ENCODE results near the gene ANTKMT. TPM values are rescaled to one million over a fixed set of nuclear protein-coding genes. Genes with fewer than 3 reads are reported as not detected.

Gene ANTKMT
- total and polyA plus RNA-seq, 2 donors (not counting 1 experiment from before 2014, with no cell fraction given): 4.5 to 31.5 TPM

GRCh38 chr16:703406-703805 is 17.5 kb upstream of the ANTKMT start:
- H3K36me3 ChIP-seq (ENCODE audit: control insufficient read depth, insufficient read depth, low read length): no peaks in the 10 kb centered on the region
- H4K20me1 ChIP-seq (ENCODE audit: control insufficient read depth, extremely low read depth, insufficient read depth, low read length): no peaks in the 10 kb centered on the region
- H3K4me1 ChIP-seq (ENCODE audit: control insufficient read depth, extremely low read depth, insufficient read depth, low read length): no peaks in the 10 kb centered on the region
- H2AFZ ChIP-seq (ENCODE audit: low read length): no peak overlapping the region
- H3K9me3 ChIP-seq (ENCODE audit: control insufficient read depth, insufficient read depth, low read depth, low read length): no peaks in the 10 kb centered on the region
- no peak overlapping the region for H3K4me3 ChIP-seq (replicated peaks in 1 of 4; ENCODE audit: control extremely low read depth in 1 of 4, insufficient read depth in 1 of 4, low read depth in 3 of 4, low read length in 4 of 4)
- no peak overlapping the region for H3K9ac ChIP-seq (ENCODE audit: insufficient read depth, low read length)
- DNase-seq (ENCODE audit: low read depth in 2 of 2): no peak
- no peaks in the 10 kb centered on the region for H3K79me2 ChIP-seq (ENCODE audit: control insufficient read depth, insufficient read depth, low read length)
- H3K27ac ChIP-seq (ENCODE audit: insufficient read depth, low read length): no peak overlapping the region
- no peak for TF ChIP-seq EZH2 (IDR thresholded peaks at IDR 0.05; ENCODE audit: low read length, missing control alignments)
- TF ChIP-seq, protein P1, sequence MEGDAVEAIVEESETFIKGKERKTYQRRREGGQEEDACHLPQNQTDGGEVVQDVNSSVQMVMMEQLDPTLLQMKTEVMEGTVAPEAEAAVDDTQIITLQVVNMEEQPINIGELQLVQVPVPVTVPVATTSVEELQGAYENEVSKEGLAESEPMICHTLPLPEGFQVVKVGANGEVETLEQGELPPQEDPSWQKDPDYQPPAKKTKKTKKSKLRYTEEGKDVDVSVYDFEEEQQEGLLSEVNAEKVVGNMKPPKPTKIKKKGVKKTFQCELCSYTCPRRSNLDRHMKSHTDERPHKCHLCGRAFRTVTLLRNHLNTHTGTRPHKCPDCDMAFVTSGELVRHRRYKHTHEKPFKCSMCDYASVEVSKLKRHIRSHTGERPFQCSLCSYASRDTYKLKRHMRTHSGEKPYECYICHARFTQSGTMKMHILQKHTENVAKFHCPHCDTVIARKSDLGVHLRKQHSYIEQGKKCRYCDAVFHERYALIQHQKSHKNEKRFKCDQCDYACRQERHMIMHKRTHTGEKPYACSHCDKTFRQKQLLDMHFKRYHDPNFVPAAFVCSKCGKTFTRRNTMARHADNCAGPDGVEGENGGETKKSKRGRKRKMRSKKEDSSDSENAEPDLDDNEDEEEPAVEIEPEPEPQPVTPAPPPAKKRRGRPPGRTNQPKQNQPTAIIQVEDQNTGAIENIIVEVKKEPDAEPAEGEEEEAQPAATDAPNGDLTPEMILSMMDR (conservative IDR thresholded peaks at IDR 0.05 in 1 of 2, IDR thresholded peaks at IDR 0.05 in 1 of 2; ENCODE audit: low read depth in 1 of 2, low read length in 2 of 2): no peak
- H3K27me3 ChIP-seq (ENCODE audit: control insufficient read depth, insufficient read depth, low read length): peaks cover 50% of the 10 kb centered on the region
- no peak overlapping the region for H3K4me2 ChIP-seq (ENCODE audit: extremely low read depth, insufficient read depth, low read length)

DNA sequence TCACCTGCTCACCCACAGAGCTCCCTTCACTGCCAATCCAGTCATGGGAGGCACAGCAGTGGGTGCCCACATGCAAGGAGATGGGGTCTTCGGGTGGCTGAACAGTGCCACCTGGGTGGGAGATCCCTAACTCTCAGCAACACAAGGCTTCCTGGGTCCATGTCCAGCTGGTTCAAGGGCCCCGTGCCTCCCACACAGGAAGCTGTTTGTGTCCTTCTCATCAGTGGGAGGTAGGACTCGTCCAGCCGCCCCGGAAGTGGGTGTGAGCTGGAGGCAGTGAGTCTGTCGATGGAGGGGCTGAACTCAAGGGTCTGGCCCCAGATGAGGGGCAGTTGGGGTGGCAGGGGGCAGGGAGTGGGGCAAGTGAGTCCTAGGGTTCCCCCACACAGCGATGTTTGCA is 16.9 kb upstream of the ANTKMT start:
- no peak overlapping the region for H3K27ac ChIP-seq (ENCODE audit: insufficient read depth, low read length)
- H3K4me1 ChIP-seq (ENCODE audit: control insufficient read depth, extremely low read depth, insufficient read depth, low read length): no peaks in the 10 kb centered on the region
- TF ChIP-seq, protein P1 (conservative IDR thresholded peaks at IDR 0.05 in 1 of 2, IDR thresholded peaks at IDR 0.05 in 1 of 2; ENCODE audit: low read depth in 1 of 2, low read length in 2 of 2): no peak
- no peak for TF ChIP-seq EZH2 (IDR thresholded peaks at IDR 0.05; ENCODE audit: low read length, missing control alignments)
- no peaks in the 10 kb centered on the region for H3K36me3 ChIP-seq (ENCODE audit: control insufficient read depth, insufficient read depth, low read length)
- DNase-seq (ENCODE audit: low read depth in 2 of 2): no peak
- H4K20me1 ChIP-seq (ENCODE audit: control insufficient read depth, extremely low read depth, insufficient read depth, low read length): no peaks in the 10 kb centered on the region
- H3K9me3 ChIP-seq (ENCODE audit: control insufficient read depth, insufficient read depth, low read depth, low read length): no peaks in the 10 kb centered on the region
- H3K4me3 ChIP-seq (replicated peaks in 1 of 4; ENCODE audit: control extremely low read depth in 1 of 4, insufficient read depth in 1 of 4, low read depth in 3 of 4, low read length in 4 of 4): no peak overlapping the region
- H2AFZ ChIP-seq (ENCODE audit: low read length): no peak overlapping the region
- no peak overlapping the region for H3K4me2 ChIP-seq (ENCODE audit: extremely low read depth, insufficient read depth, low read length)
- no peak overlapping the region for H3K9ac ChIP-seq (ENCODE audit: insufficient read depth, low read length)
- no peaks in the 10 kb centered on the region for H3K79me2 ChIP-seq (ENCODE audit: control insufficient read depth, insufficient read depth, low read length)
- H3K27me3 ChIP-seq (ENCODE audit: control insufficient read depth, insufficient read depth, low read length): peaks cover 50% of the 10 kb centered on the region

DNA sequence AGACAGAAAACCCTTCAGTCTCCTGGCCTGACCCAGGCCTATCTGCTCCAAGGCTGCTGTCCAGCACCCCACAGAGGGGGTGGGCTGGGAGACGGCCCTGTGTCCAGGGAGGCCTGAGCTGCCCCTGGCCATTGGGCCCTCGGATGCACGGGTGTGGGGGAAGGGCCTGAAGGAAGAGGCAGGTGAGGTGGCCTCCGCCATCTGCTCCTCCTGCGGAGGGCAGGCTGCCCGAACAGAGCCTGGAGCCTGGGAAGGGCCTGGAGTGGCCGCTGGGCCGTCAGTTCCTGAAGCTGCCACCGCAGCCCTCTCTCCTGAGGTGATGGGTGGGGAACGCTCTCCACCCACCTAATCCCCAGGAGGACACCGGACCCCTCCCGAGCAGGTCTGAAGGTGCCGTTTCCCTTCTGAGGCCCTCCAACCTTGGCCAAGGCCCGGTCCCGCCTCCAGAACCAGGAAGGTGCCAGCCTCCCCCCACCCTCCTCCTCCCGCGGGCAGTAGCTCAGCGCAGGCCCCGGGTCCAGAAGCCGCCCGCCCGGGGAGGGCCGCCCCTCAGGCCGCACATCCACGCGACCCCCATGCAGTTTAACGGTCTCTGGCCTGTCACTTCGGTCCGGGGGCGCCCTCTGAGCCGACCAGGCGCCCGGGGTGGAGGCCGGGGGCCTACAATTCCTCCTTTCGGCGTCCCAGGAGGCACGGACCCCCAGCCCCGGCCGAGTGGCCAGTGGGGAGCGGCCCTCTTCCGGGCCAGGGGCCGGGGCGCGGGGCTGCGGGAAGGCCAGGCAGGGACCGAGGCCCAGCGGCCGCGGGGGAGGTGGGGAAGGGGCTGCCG is 16.2 kb upstream of the ANTKMT start:
- no peak overlapping the region for H3K4me2 ChIP-seq (ENCODE audit: extremely low read depth, insufficient read depth, low read length)
- H4K20me1 ChIP-seq (ENCODE audit: control insufficient read depth, extremely low read depth, insufficient read depth, low read length): no peaks in the 10 kb centered on the region
- no peak overlapping the region for H3K27ac ChIP-seq (ENCODE audit: insufficient read depth, low read length)
- H3K4me1 ChIP-seq (ENCODE audit: control insufficient read depth, extremely low read depth, insufficient read depth, low read length): peaks cover 2% of the 10 kb centered on the region
- H3K9me3 ChIP-seq (ENCODE audit: control insufficient read depth, insufficient read depth, low read depth, low read length): no peaks in the 10 kb centered on the region
- H3K27me3 ChIP-seq (ENCODE audit: control insufficient read depth, insufficient read depth, low read length): peaks cover 50% of the 10 kb centered on the region
- no peak overlapping the region for H3K4me3 ChIP-seq (replicated peaks in 1 of 4; ENCODE audit: control extremely low read depth in 1 of 4, insufficient read depth in 1 of 4, low read depth in 3 of 4, low read length in 4 of 4)
- no peak overlapping the region for H2AFZ ChIP-seq (ENCODE audit: low read length)
- no peaks in the 10 kb centered on the region for H3K36me3 ChIP-seq (ENCODE audit: control insufficient read depth, insufficient read depth, low read length)
- no peak overlapping the region for H3K9ac ChIP-seq (ENCODE audit: insufficient read depth, low read length)
- TF ChIP-seq, protein P1 (conservative IDR thresholded peaks at IDR 0.05 in 1 of 2, IDR thresholded peaks at IDR 0.05 in 1 of 2; ENCODE audit: low read depth in 1 of 2, low read length in 2 of 2): no peak
- peak; percentile 94 for TF ChIP-seq EZH2 (IDR thresholded peaks at IDR 0.05; ENCODE audit: low read length, missing control alignments)
- H3K79me2 ChIP-seq (ENCODE audit: control insufficient read depth, insufficient read depth, low read length): no peaks in the 10 kb centered on the region
- DNase-seq (ENCODE audit: low read depth in 2 of 2): no peak

Data from fibroblast of lung (primary cell).